Adipocyte (in vitro differentiated cells): ENCODE results near the gene DMRTB1.

Source experiments
- DNase-seq: peaks from one replicate; pipeline ENCODE4 v3.0.0-alpha.2; 2015; ENCODE audit warnings: low read depth
- H3K27me3 ChIP-seq: replicated peaks from 2 replicates; pipeline ENCODE4 v1.7.0; 2013; ENCODE audit warnings: mild to moderate bottlenecking, low read length, moderate library complexity; ENCODE audit not compliant: control insufficient read depth, insufficient read depth
- H3K36me3 ChIP-seq: 2 replicates; pipeline ENCODE4 v1.7.0; 2013; ENCODE audit warnings: low read length, mild to moderate bottlenecking, moderate library complexity; ENCODE audit not compliant: control insufficient read depth, insufficient read depth, severe bottlenecking
- H3K4me1 ChIP-seq: 2 replicates; pipeline ENCODE4 v1.7.0; 2013; ENCODE audit warnings: mild to moderate bottlenecking, low read length, moderate library complexity; ENCODE audit not compliant: control insufficient read depth, insufficient read depth
- H3K4me3 ChIP-seq: 2 replicates; pipeline ENCODE4 v1.7.0; 2013; ENCODE audit warnings: mild to moderate bottlenecking, low read length, moderate library complexity
- H3K9ac ChIP-seq: 2 replicates; pipeline ENCODE4 v1.7.0; 2013; ENCODE audit warnings: mild to moderate bottlenecking, low read length, moderate library complexity
- H3K9me3 ChIP-seq: 2 replicates; pipeline ENCODE4 v1.7.0; 2013; ENCODE audit warnings: mild to moderate bottlenecking, low read length, moderate library complexity; ENCODE audit not compliant: control insufficient read depth

The DMRTB1 gene

GRCh38 chr1:53499257-53500203 is 40.3 kb downstream of the DMRTB1 start:
- Histone ChIP-seq H3K9ac (no peak overlapping the region), H3K4me1 (peaks cover 12% of the 10 kb centered on the region)
- DNase-seq: no peak

GRCh38 chr1:53500204-53501064 is 41.2 kb downstream of the DMRTB1 start:
- H3K9me3 ChIP-seq: no peaks in the 10 kb centered on the region
- no peak overlapping the region for H3K4me3 ChIP-seq
- DNase-seq: no peak
- no peak overlapping the region for H3K9ac ChIP-seq
- peaks cover 22% of the 10 kb centered on the region for H3K27me3 ChIP-seq
- H3K4me1 ChIP-seq: peaks cover 10% of the 10 kb centered on the region
- H3K36me3 ChIP-seq: no peaks in the 10 kb centered on the region

More at GRCh38 chr1:53499257-53500203, 40.3 kb downstream of the DMRTB1 start:
- Histone ChIP-seq H3K4me3 (no peak overlapping the region), H3K9me3 (no peaks in the 10 kb centered on the region), H3K27me3 (peaks cover 22% of the 10 kb centered on the region), H3K36me3 (no peaks in the 10 kb centered on the region)

- H3K4me3 ChIP-seq: no peak overlapping the region
- no peaks in the 10 kb centered on the region for H3K36me3 ChIP-seq
- no peak for DNase-seq
These were observed 42.1 kb downstream of the DMRTB1 start for GRCh38 chr1:53501065-53502005.

GRCh38 chr1:53502641-53503432 is 43.6 kb downstream of the DMRTB1 start:
- Histone ChIP-seq H3K27me3 (peaks cover 25% of the 10 kb centered on the region), H3K4me3 (no peak overlapping the region), H3K9me3 (no peaks in the 10 kb centered on the region), H3K36me3 (no peaks in the 10 kb centered on the region), H3K4me1 (no peaks in the 10 kb centered on the region), H3K9ac (no peak overlapping the region)
- no peak for DNase-seq

More at GRCh38 chr1:53501065-53502005, 42.1 kb downstream of the DMRTB1 start:
- no peak overlapping the region for H3K9ac ChIP-seq
- H3K4me1 ChIP-seq: peaks cover 1% of the 10 kb centered on the region
- no peaks in the 10 kb centered on the region for H3K9me3 ChIP-seq
- peaks cover 25% of the 10 kb centered on the region for H3K27me3 ChIP-seq

DNA sequence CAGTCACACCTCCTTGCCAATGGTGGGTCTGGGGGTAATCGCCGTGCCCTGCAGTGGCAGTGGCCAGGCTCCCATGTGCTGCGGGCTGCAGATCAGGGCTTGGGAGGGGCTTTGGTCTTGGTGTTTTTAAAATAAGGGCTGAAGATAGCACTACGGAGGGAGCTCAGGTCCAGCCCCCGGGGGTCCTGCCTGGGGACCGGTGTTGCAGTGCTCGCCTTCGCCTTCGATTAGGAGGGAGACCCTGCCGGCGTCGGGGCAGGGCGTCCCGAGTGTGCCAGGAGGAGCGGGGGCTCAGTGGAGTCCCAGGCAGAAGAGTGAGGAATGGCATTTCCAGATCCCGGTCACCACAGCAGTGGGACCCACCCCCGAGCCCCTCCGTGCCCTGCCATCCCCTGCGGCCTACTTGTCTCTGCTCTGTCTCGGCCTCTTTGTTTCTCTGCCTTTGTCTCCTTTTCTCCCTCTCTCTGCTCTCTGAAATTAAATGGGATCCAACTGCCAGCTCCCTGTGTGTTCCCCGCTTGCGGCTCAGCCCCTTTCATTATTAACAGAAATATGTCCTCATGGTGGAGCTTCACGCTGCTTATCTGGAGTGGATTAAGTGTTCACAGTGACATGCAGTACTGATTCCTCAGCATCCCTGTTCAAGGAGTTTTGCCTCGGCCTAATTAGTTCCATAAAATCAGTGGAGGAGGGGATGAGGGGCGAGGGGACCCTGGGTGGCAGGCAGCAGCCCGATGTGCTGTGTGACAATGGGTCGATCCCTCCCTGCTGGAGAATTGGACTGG is 44.4 kb downstream of the DMRTB1 start:
- DNase-seq: no peak
- Histone ChIP-seq H3K36me3 (no peaks in the 10 kb centered on the region), H3K4me1 (no peaks in the 10 kb centered on the region), H3K4me3 (no peak overlapping the region), H3K9ac (no peak overlapping the region), H3K9me3 (no peaks in the 10 kb centered on the region), H3K27me3 (peaks cover 25% of the 10 kb centered on the region)

- H3K27me3 ChIP-seq: peaks cover 19% of the 10 kb centered on the region
- no peak overlapping the region for H3K4me3 ChIP-seq
- H3K36me3 ChIP-seq: no peaks in the 10 kb centered on the region
- H3K4me1 ChIP-seq: no peaks in the 10 kb centered on the region
- H3K9me3 ChIP-seq: no peaks in the 10 kb centered on the region
- DNase-seq: no peak
- no peak overlapping the region for H3K9ac ChIP-seq
These were observed 45.7 kb downstream of the DMRTB1 start for GRCh38 chr1:53504901-53505300.

GRCh38 chr1:53505401-53505800 is 46.2 kb downstream of the DMRTB1 start:
- Histone ChIP-seq H3K4me1 (no peaks in the 10 kb centered on the region), H3K27me3 (peaks cover 14% of the 10 kb centered on the region), H3K36me3 (no peaks in the 10 kb centered on the region), H3K4me3 (no peak overlapping the region), H3K9ac (no peak overlapping the region), H3K9me3 (no peaks in the 10 kb centered on the region)
- DNase-seq: no peak

GRCh38 chr1:53505891-53506290 is 46.7 kb downstream of the DMRTB1 start:
- no peaks in the 10 kb centered on the region for H3K36me3 ChIP-seq
- H3K4me1 ChIP-seq: no peaks in the 10 kb centered on the region
- H3K9me3 ChIP-seq: no peaks in the 10 kb centered on the region
- H3K4me3 ChIP-seq: no peak overlapping the region
- DNase-seq: no peak
- no peak overlapping the region for H3K9ac ChIP-seq
- peaks cover 12% of the 10 kb centered on the region for H3K27me3 ChIP-seq

DNA sequence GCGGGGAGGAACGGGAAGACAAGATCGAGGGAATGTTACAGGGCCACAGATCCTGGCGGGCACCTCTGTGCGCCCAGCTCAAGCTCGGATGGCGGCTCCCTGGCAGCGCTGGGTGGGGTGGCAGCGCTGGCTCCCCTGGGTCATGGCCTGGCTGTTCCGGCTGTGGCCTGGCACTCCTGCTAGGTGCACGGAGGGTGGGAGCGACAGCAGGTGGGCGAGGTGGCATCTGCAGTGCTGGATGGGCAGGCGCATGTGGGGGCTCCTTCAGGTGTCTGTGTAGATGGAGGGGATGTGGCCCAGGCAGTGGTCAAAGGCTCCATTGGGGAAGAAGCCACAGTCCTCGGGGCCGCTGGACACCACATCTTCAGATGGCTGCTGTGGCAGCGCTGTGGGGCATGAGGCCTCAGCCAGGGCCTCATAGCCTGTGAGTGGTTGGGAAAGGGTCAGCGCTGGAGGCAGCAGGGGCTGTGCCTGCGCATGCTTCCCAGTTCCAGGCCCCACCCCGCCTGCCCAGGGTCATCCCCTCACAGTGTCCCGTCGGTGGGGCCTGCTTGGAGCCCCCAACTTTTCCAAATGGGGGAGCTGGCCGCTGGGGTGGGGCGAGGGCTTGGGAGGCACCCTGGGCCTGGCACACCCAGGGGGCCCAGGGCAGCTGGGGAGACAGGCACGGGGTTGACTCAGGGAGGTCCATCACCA is 47.3 kb downstream of the DMRTB1 start:
- H3K4me1 ChIP-seq: no peaks in the 10 kb centered on the region
- no peaks in the 10 kb centered on the region for H3K9me3 ChIP-seq
- no peak overlapping the region for H3K9ac ChIP-seq
- no peak for DNase-seq
- peaks cover 6% of the 10 kb centered on the region for H3K27me3 ChIP-seq
- no peak overlapping the region for H3K4me3 ChIP-seq
- no peaks in the 10 kb centered on the region for H3K36me3 ChIP-seq
